Mammary epithelial cell (primary cell): ENCODE measurements around the gene RASSF1.

ENCODE experiments used
- CTCF ChIP-seq, 2 donors: IDR thresholded peaks in 1 of 2; conservative IDR thresholded peaks in 1 of 2; 2 replicates each; pipeline ENCODE4 v1.5.1; 2011 to 2012; ENCODE audit warnings: inconsistent platforms in 2 of 2, low read length in 2 of 2, mild to moderate bottlenecking in 2 of 2, control low read depth in 1 of 2, low read depth in 1 of 2; ENCODE audit not compliant: insufficient read depth in 1 of 2; ENCODE audit errors: extremely low read depth in 1 of 2
- EZH2 ChIP-seq: IDR thresholded peaks from 2 replicates; pipeline ENCODE4 v1.6.1; 2012; ENCODE audit warnings: low read length, inconsistent platforms, borderline replicate concordance

GRCh38 chr3:50325497-50326181 lies 15.0 kb downstream of the RASSF1 start:
- TF ChIP-seq EZH2 (no peak), CTCF (conservative IDR thresholded peaks at IDR 0.05 in 1 of 2, IDR thresholded peaks at IDR 0.05 in 1 of 2; ENCODE audit: extremely low read depth in 1 of 2, insufficient read depth in 1 of 2, low read depth in 1 of 2, low read length in 2 of 2) (no peak)
